Mammary epithelial cell (primary cell): Measurements from ENCODE around the gene CRTC3.

Source experiments
- EZH2 ChIP-seq: IDR thresholded peaks from 2 replicates; pipeline ENCODE4 v1.6.1; 2012; ENCODE audit warnings: low read length, inconsistent platforms, borderline replicate concordance
- TF ChIP-seq, protein P1 (sequence below), 2 donors: IDR thresholded peaks in 1 of 2; conservative IDR thresholded peaks in 1 of 2; 2 replicates each; pipeline ENCODE4 v1.5.1; 2011 to 2012; ENCODE audit warnings: inconsistent platforms in 2 of 2, low read length in 2 of 2, mild to moderate bottlenecking in 2 of 2, control low read depth in 1 of 2, low read depth in 1 of 2; ENCODE audit not compliant: insufficient read depth in 1 of 2; ENCODE audit errors: extremely low read depth in 1 of 2

DNA sequence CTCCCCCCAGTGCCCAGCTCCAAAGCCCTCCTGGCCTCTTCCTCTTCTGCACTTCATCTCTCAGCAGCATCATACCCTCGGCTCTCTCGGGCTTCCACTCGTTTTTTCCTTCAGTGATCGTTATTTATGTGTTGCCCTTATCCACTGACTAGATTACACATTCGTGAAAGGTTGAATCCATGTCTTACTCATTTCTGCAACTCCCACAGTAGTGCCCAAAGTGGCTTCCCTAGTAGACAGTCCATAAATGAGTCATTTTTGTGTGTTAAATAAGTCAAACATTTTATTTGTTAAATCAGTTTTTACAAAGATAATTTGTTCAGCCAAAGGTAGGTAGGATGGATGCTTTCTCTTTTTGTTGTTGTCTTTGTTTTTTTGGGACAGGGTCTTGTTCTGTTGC is 87.4 kb downstream of the CRTC3 start:
- TF ChIP-seq, protein P1, sequence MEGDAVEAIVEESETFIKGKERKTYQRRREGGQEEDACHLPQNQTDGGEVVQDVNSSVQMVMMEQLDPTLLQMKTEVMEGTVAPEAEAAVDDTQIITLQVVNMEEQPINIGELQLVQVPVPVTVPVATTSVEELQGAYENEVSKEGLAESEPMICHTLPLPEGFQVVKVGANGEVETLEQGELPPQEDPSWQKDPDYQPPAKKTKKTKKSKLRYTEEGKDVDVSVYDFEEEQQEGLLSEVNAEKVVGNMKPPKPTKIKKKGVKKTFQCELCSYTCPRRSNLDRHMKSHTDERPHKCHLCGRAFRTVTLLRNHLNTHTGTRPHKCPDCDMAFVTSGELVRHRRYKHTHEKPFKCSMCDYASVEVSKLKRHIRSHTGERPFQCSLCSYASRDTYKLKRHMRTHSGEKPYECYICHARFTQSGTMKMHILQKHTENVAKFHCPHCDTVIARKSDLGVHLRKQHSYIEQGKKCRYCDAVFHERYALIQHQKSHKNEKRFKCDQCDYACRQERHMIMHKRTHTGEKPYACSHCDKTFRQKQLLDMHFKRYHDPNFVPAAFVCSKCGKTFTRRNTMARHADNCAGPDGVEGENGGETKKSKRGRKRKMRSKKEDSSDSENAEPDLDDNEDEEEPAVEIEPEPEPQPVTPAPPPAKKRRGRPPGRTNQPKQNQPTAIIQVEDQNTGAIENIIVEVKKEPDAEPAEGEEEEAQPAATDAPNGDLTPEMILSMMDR (conservative IDR thresholded peaks at IDR 0.05 in 1 of 2, IDR thresholded peaks at IDR 0.05 in 1 of 2; ENCODE audit: extremely low read depth in 1 of 2, insufficient read depth in 1 of 2, low read depth in 1 of 2, low read length in 2 of 2): no peak
- TF ChIP-seq EZH2: no peak
